GM23338 (cell line): ENCODE results near the gene GAPDHS. TPM values are rescaled to one million over a fixed set of nuclear protein-coding genes. Genes with fewer than 3 reads are reported as not detected.

Experiments
- ATAC-seq: fragments of 200-7000 bp; cut with Tn5 transposase; 3 replicates; pipeline ENCODE4 v1.9.1; 2020
- DNase-seq: peaks from one replicate; pipeline ENCODE4 v3.0.0-alpha.2; 2015; ENCODE audit warnings: low spot score
- H2AFZ ChIP-seq: fragments of 200-600 bp; sonication (generic); 2 replicates; pipeline ENCODE4 v1.8.0; 2016; ENCODE audit warnings: antibody characterized with exemption, mild to moderate bottlenecking, moderate library complexity
- H3F3A ChIP-seq: fragments of 200-600 bp; sonication (generic); replicated peaks from 2 replicates; pipeline ENCODE4 v1.8.0; 2017; ENCODE audit warnings: antibody characterized with exemption, mixed run types, low read depth
- H3K27ac ChIP-seq: fragments of 200-600 bp; sonication (generic); 2 replicates; pipeline ENCODE4 v1.6.1; 2016; ENCODE audit warnings: low read depth
- H3K27me3 ChIP-seq: fragments of 200-600 bp; sonication (generic); 2 replicates; pipeline ENCODE4 v1.8.0; 2016; ENCODE audit warnings: mild to moderate bottlenecking, mixed run types, moderate library complexity; ENCODE audit not compliant: insufficient read depth
- H3K36me3 ChIP-seq: fragments of 200-600 bp; sonication (generic); 2 replicates; pipeline ENCODE4 v1.8.0; 2016; ENCODE audit warnings: mild to moderate bottlenecking; ENCODE audit not compliant: insufficient read depth
- H3K4me1 ChIP-seq: fragments of 200-600 bp; sonication (generic); 2 replicates; pipeline ENCODE4 v1.8.0; 2016; ENCODE audit warnings: mild to moderate bottlenecking, moderate library complexity; ENCODE audit not compliant: insufficient read depth
- H3K4me2 ChIP-seq: fragments of 200-600 bp; sonication (generic); 2 replicates; pipeline ENCODE4 v1.7.1; 2017; ENCODE audit warnings: mixed run types
- H3K4me3 ChIP-seq: fragments of 200-600 bp; sonication (generic); 2 replicates; pipeline ENCODE4 v1.6.1; 2016; ENCODE audit warnings: mixed run types
- H3K79me2 ChIP-seq: fragments of 200-600 bp; sonication (generic); replicated peaks from 2 replicates; pipeline ENCODE4 v1.8.0; 2017; ENCODE audit warnings: mild to moderate bottlenecking; ENCODE audit not compliant: insufficient read depth
- H3K9me2 ChIP-seq: fragments of 200-600 bp; sonication (generic); 2 replicates; pipeline ENCODE4 v1.8.0; 2017; ENCODE audit not compliant: insufficient read depth
- H4K20me1 ChIP-seq: fragments of 200-600 bp; sonication (generic); replicated peaks from 2 replicates; pipeline ENCODE4 v1.8.0; 2017; ENCODE audit warnings: mild to moderate bottlenecking; ENCODE audit not compliant: insufficient read depth
- H3K27ac Mint-ChIP-seq: 2 replicates; pipeline ENCODE4 v1.8.0; 2020; ENCODE audit warnings: inconsistent platforms, mild to moderate bottlenecking, moderate library complexity, mixed read lengths
- H3K27me3 Mint-ChIP-seq: 3 replicates; pipeline ENCODE4 v1.8.0; 2022; ENCODE audit warnings: low read depth, mild to moderate bottlenecking, moderate library complexity, mixed read lengths, inconsistent platforms; ENCODE audit not compliant: insufficient read depth, poor library complexity
- H3K36me3 Mint-ChIP-seq: 3 replicates; pipeline ENCODE4 v1.8.0; 2021; ENCODE audit warnings: low read depth, mild to moderate bottlenecking, inconsistent platforms, moderate library complexity, mixed read lengths
- H3K4me1 Mint-ChIP-seq: 3 replicates; pipeline ENCODE4 v1.8.0; 2020; ENCODE audit warnings: mild to moderate bottlenecking, inconsistent platforms, mixed read lengths
- H3K4me3 Mint-ChIP-seq: 3 replicates; pipeline ENCODE4 v1.8.0; 2021; ENCODE audit warnings: moderate library complexity, mild to moderate bottlenecking, inconsistent platforms, mixed read lengths
- H3K9me3 Mint-ChIP-seq: 3 replicates; pipeline ENCODE4 v1.8.0; 2020; ENCODE audit warnings: moderate library complexity, mild to moderate bottlenecking, inconsistent platforms, mixed read lengths
- CREB1 ChIP-seq: fragments of 250-450 bp; sonication (Bioruptor Pico); IDR thresholded peaks from 2 replicates; pipeline ENCODE4 v1.5.0; 2020; ENCODE audit warnings: low read depth, mild to moderate bottlenecking, moderate library complexity
- CTCF ChIP-seq, 2 experiments: fragments of 200-600 bp in 1 of 2; sonication (generic) in 1 of 2; conservative IDR thresholded peaks; 2 replicates each; pipeline versions ENCODE4 v1.5.1 to v1.6.1; 2016 to 2017; ENCODE audit warnings: antibody characterized with exemption in 2 of 2, low read depth in 2 of 2, mild to moderate bottlenecking in 2 of 2, moderate library complexity in 1 of 2
- ETS1 ChIP-seq: IDR thresholded peaks from 2 replicates; pipeline ENCODE4 v1.6.1; 2016; ENCODE audit warnings: antibody characterized with exemption
- EZH2 ChIP-seq: fragments of 200-600 bp; sonication (generic); IDR thresholded peaks from one replicate; pipeline ENCODE4 v1.8.0; 2017; ENCODE audit warnings: antibody characterized with exemption, mild to moderate bottlenecking, low read depth; ENCODE audit not compliant: unreplicated experiment
- EZH2phosphoT487 ChIP-seq: fragments of 200-600 bp; sonication (generic); IDR thresholded peaks from one replicate; pipeline ENCODE4 v1.8.1; 2018; ENCODE audit warnings: antibody characterized with exemption; ENCODE audit not compliant: unreplicated experiment
- NANOG ChIP-seq: IDR thresholded peaks from 2 replicates; pipeline ENCODE4 v1.6.1; 2016; ENCODE audit warnings: antibody characterized with exemption, borderline replicate concordance
- POLR2AphosphoS5 ChIP-seq: IDR thresholded peaks from 2 replicates; pipeline ENCODE4 v1.6.1; 2016; ENCODE audit warnings: antibody characterized with exemption, low read depth
- REST ChIP-seq: IDR thresholded peaks from one replicate; pipeline ENCODE4 v1.6.1; 2018; ENCODE audit warnings: antibody characterized with exemption; ENCODE audit not compliant: unreplicated experiment
- ZNF114 ChIP-seq: fragments of 250-450 bp; sonication (Bioruptor Pico); IDR thresholded peaks from 2 replicates; pipeline ENCODE4 v1.5.0; 2020; ENCODE audit warnings: mild to moderate bottlenecking, moderate library complexity
- ZNF331 ChIP-seq: fragments of 250-450 bp; sonication (Bioruptor Pico); IDR thresholded peaks from 2 replicates; pipeline ENCODE4 v1.5.0; 2020; ENCODE audit warnings: low read depth, mild to moderate bottlenecking, moderate library complexity
- ZNF462 ChIP-seq: fragments of 250-450 bp; sonication (Bioruptor Pico); IDR thresholded peaks from 2 replicates; pipeline ENCODE4 v1.5.0; 2020; ENCODE audit warnings: mild to moderate bottlenecking, moderate library complexity
- polyA plus RNA-seq: library from polyadenylated mRNA; unstranded; fragments of >200 nt; fragmentation: Nextera tagmentation; extraction: Ambion mirVana; gene quantifications from 2 replicates; pipeline ENCODE4 v1.2.1, GENCODE V29; 2016
- total RNA-seq: library from RNA; depleted of rRNA; stranded (reverse); fragments of >200 nt; shearing (Covaris generic); gene quantifications from 2 replicates; pipeline ENCODE4 v1.2.3, GENCODE V29; 2014

The GAPDHS gene
- total and polyA plus RNA-seq, 2 experiments from 2014 or later, result not detected

GRCh38 chr19:35565016-35565856 lies 32.0 kb downstream of the GAPDHS start:
- Mint-ChIP-seq H3K4me1 (peaks cover 8% of the 10 kb centered on the region), H3K36me3 (no peaks in the 10 kb centered on the region; the same call in 2 of the 3 replicates), H3K4me3 (no peak overlapping the region), H3K27ac (no peak overlapping the region), H3K9me3 (no peaks in the 10 kb centered on the region), H3K27me3 (peaks cover 8% of the 10 kb centered on the region)
- TF ChIP-seq REST, result no peak
- TF ChIP-seq ETS1, result no peak
- no peak for TF ChIP-seq ZNF114
- no peak for TF ChIP-seq EZH2phosphoT487
- TF ChIP-seq CREB1 (CRISPR knock-in tag), result no peak
- TF ChIP-seq EZH2, result no peak
- TF ChIP-seq ZNF331 (CRISPR knock-in tag), result no peak
- TF ChIP-seq NANOG, result no peak
- no peak for TF ChIP-seq ZNF462 (CRISPR knock-in tag)
- TF ChIP-seq CTCF (conservative IDR thresholded peaks at IDR 0.05; ENCODE audit: low read depth in 2 of 2), result no peak
- TF ChIP-seq POLR2AphosphoS5, result no peak
- Histone ChIP-seq H3K9me2 (no peaks in the 10 kb centered on the region), H3K4me1 (no peaks in the 10 kb centered on the region), H3K79me2 (no peaks in the 10 kb centered on the region), H3K27me3 (no peaks in the 10 kb centered on the region), H4K20me1 (no peaks in the 10 kb centered on the region), H3F3A (no peaks in the 10 kb centered on the region), H3K4me2 (no peak overlapping the region), H3K36me3 (no peaks in the 10 kb centered on the region), H3K27ac (no peak overlapping the region), H3K4me3 (no peak overlapping the region), H2AFZ (no peak overlapping the region)
- DNase-seq (no peak), ATAC-seq (no peak)
